Measurements from ENCODE around the gene CYP26B1.

The CYP26B1 gene

DNA sequence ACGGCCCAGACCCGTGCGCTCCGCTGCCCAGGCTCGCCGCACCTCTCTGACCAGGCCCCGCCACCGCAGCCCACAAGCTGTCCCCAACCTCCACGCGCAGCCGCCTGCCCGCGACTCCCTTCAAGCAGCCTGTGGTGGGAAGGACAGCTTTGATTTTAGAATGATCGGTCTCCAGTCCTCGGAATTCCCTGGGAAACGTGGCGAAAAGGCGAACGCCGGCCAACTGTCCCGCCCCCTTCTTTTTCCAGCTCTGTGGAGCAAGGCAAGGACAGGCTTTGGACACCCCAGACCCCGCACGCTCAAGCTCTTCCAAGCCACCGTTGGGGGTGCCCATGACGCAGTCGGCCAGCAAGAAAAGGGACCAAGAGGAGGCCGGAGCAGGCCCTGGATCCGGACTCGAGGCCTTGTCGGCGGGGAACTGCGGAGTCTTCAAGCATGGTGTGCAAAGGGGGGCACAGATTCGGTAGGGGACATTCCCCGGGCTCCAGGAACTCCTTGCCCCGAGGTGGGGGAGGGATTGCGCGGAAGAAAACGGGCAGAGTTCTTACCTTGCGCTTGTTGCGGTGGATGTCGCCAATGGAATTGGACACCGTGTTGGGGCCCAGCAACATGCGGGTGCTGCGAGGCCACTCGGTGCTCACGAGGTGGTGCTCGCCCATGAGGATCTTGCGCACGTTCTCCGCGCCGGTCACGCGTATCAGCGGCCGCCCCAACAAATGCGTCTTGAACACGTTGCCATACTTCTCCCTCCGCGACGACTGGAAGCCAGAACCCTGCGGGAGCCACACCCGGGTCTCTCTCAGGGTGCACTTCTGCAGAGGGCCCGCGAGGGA lies 4.0 kb downstream of the CYP26B1 start:
- DNase-seq (ENCODE audit: low read depth), result no peak
- TF ChIP-seq, protein P1, sequence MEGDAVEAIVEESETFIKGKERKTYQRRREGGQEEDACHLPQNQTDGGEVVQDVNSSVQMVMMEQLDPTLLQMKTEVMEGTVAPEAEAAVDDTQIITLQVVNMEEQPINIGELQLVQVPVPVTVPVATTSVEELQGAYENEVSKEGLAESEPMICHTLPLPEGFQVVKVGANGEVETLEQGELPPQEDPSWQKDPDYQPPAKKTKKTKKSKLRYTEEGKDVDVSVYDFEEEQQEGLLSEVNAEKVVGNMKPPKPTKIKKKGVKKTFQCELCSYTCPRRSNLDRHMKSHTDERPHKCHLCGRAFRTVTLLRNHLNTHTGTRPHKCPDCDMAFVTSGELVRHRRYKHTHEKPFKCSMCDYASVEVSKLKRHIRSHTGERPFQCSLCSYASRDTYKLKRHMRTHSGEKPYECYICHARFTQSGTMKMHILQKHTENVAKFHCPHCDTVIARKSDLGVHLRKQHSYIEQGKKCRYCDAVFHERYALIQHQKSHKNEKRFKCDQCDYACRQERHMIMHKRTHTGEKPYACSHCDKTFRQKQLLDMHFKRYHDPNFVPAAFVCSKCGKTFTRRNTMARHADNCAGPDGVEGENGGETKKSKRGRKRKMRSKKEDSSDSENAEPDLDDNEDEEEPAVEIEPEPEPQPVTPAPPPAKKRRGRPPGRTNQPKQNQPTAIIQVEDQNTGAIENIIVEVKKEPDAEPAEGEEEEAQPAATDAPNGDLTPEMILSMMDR (conservative IDR thresholded peaks at IDR 0.05; ENCODE audit: control insufficient read depth, insufficient read depth, low read depth, low read length), result no peak
- H3K4me3 ChIP-seq (ENCODE audit: control insufficient read depth, low read depth, low read length), result no peak overlapping the region

DNA sequence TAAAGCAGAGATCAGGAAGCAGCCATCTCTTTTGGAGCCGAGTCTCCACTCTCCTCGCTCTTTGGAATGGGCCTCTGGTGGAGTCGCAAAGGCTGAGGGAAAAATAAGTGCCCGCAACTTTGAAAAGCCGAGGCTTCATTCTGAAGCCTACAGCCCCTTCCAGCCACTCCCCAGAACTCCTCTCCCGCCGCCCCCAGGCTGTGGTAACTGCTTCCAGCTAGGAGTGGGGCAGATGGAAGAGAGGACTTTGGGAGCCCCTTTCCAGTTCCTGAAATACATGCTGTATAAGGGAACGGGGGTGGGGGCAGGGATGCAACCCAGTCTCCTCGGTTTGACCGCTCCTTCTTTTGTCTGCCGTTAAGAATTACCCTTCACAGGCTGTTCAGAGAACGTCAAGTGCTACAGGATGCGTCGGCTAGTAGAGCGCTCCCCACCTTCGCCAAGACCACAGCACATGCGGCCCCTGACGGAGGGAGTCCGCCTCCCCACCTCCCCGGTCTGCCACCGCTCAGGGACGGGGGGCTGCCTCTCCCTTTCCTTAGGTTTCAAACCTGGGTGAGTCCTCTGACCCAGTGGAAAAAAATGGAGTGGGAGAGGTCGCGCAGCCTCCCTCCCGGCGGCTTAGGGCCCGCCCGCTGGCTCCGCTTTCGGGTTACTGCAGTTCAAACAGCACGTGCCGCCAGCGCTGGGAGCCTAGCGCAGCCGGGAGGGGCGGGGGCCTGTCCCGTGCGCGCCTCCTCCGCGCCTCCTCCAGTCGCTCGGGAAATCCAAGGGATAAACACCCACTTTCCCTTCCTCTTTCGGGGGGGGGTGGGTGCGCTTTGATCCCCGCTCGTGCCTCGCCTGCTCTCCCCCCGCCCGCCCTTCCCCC lies 4.9 kb downstream of the CYP26B1 start:
- H3K4me3 ChIP-seq (ENCODE audit: control insufficient read depth, low read depth, low read length), result no peak overlapping the region
- TF ChIP-seq, protein P1 (conservative IDR thresholded peaks at IDR 0.05; ENCODE audit: control insufficient read depth, insufficient read depth, low read depth, low read length), result no peak
- DNase-seq (ENCODE audit: low read depth), result peak; percentile 21

DNA sequence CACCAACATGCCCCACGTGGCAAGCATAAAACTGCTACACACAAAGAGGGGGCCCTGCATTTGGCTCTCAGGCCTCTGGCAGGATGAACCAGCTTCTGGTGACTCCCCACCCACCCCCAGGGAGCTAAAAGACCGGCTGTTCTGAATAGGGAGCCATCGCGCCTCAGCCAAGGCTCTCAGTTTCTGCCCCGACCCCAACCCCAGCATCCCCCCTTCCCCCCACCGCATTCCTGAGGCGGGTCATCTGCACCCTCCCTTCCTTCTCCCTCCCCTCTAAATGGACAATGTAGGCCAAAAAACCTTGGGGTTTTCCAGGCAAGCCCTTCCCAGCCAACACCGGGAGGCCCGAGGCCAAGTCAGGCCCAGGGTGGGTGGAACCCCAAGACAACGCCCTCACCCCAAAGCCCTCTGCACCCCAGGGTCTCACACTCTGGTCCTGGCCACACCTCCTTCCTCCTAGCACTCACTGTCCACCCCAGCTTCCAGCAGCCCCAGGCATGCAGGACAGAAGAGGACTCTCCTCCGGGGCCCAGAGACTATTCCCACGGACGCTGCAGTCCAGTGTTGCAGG lies 5.7 kb downstream of the CYP26B1 start:
- H3K4me3 ChIP-seq (ENCODE audit: control insufficient read depth, low read depth, low read length), result no peak overlapping the region
- TF ChIP-seq, protein P1 (conservative IDR thresholded peaks at IDR 0.05; ENCODE audit: control insufficient read depth, insufficient read depth, low read depth, low read length), result no peak
- no peak for DNase-seq (ENCODE audit: low read depth)

DNA sequence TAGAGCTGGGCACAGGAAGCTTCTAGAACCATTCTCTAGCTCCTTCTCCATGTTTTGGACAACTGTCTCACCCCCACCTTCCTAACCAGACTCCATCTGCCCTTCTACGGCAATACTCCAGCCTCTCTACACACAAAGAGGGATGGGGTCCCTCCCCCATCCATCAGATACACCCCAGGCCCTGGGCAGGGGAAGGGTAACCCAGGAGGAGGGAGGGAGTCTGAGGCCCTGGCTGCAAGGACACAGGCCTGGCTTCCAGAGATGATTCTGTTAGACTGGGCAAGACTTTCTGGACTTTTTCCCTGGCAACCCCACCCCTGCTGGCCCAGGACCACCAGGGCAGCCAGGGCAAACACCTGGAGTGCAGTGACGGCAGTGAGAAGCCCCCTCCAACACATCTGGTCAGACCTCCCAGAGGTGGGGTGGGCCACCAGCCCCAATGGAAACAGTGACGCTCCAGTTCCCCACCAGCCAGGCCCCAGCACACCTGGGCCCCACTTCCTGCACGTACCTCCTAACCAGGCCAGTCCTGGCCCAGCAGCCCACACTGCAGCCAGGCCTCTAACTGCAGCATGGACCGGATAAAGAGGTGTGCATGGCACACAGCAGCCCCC lies 6.5 kb downstream of the CYP26B1 start:
- TF ChIP-seq, protein P1 (conservative IDR thresholded peaks at IDR 0.05; ENCODE audit: control insufficient read depth, insufficient read depth, low read depth, low read length), result no peak
- DNase-seq (ENCODE audit: low read depth), result no peak
- H3K4me3 ChIP-seq (ENCODE audit: control insufficient read depth, low read depth, low read length), result no peak overlapping the region

DNA sequence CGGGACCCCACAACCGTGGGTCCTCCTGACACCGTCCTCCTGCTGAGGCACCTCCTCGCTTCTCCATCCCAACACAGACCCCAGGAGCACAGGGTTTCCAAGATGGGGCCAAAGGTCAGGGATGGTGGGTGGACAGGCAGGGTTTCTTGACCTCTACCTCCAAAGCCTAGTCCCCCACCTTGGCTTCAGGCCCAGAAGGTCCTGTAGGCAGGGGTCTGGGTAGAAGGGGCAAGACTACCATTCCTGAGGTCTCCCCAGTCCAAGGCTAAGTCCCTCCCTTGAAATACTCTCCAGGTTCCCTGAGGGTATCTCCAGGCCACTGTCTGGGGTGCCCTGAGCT lies 7.1 kb downstream of the CYP26B1 start:
- DNase-seq (ENCODE audit: low read depth), result no peak
- no peak overlapping the region for H3K4me3 ChIP-seq (ENCODE audit: control insufficient read depth, low read depth, low read length)
- TF ChIP-seq, protein P1 (conservative IDR thresholded peaks at IDR 0.05; ENCODE audit: control insufficient read depth, insufficient read depth, low read depth, low read length), result no peak

DNA sequence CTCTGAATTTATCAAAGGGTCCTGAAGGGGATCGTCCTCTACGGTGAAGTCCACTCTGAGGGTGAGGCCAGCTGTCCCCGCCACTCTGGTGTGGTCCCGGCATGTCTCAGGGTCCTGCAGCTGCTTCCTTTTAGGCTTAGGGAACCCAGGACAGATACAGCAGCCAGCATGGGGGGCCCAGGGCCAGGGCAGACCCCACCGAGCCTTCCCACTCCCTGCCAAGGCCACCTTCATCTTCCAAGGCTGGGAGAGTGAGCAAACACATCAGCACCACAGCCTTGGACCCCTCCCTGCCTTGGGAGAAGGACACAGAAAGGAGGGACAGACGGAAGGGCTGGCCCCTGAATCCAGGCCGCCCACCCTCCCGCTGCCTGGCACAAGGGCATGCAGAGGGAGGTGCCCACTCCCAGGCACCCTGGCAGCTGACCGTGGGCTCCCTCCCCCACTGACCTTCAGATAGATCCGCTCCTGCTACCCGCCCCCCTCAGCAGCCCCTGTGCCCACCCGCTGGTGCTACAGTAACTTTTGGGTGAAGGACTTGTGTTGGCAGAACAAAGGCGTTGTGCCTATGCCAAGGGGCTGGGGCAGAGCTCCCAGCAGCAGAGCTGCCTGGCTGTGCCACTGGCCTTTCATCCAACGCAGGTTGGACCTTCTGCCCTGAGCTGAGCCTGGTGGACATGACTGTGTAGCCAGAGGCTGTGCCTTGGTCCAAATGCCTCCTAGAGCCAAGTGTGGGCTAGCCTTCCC lies 7.6 kb downstream of the CYP26B1 start:
- DNase-seq (ENCODE audit: low read depth), result no peak
- TF ChIP-seq, protein P1 (conservative IDR thresholded peaks at IDR 0.05; ENCODE audit: control insufficient read depth, insufficient read depth, low read depth, low read length), result no peak

More for the DNA sequence above, 7.6 kb downstream of the CYP26B1 start:
- H3K4me3 ChIP-seq (ENCODE audit: control insufficient read depth, low read depth, low read length), result no peak overlapping the region

Data from fibroblast of mammary gland (primary cell).